CD4-positive, alpha-beta T cell (primary cell): ENCODE measurements around the gene TLR8. TPM values are rescaled to one million over a fixed set of nuclear protein-coding genes. Genes with fewer than 3 reads are reported as not detected.
A peak's percentile ranks its signal among the peaks of the same experiment; 100 is the strongest.

Experiments
- ATAC-seq: fragments of 200-7000 bp; cut with Tn5 transposase; one replicate; pipeline ENCODE4 v1.10.0; 2022; ENCODE audit warnings: mild to moderate bottlenecking; ENCODE audit not compliant: poor library complexity
- CTCF ChIA-PET: fragments of 350-600 bp; sonication (Branson Sonifier 250); formaldehyde crosslinking; loops from one replicate; lab custom pipeline; 2021; ENCODE audit warnings: antibody characterized with exemption, inconsistent platforms; lab: Charles Lee
- POLR2A ChIA-PET: fragments of 350-600 bp; sonication (Branson Sonifier 250); formaldehyde crosslinking; loops from one replicate; lab custom pipeline; 2021; ENCODE audit warnings: antibody characterized with exemption, inconsistent platforms; lab: Charles Lee
- DNase-seq, 14 experiments: peaks; one replicate each; pipeline ENCODE4 v3.0.0-alpha.2; 2013 to 2020; ENCODE audit warnings: mixed read lengths in 2 of 14
- H3K27ac ChIP-seq, 2 donors: one replicate each; pipeline versions ENCODE4 v1.5.1 to v1.7.0; 2013; ENCODE audit warnings: low read length in 2 of 2, low read depth in 1 of 2, mild to moderate bottlenecking in 1 of 2
- H3K27me3 ChIP-seq, 2 experiments: 1 replicate in 1 of 2; 2 replicates in 1 of 2; pipeline versions ENCODE4 v1.6.1 to v1.7.0; 2013; ENCODE audit warnings: low read length in 2 of 2, control low read depth in 1 of 2, mild to moderate bottlenecking in 1 of 2, moderate library complexity in 1 of 2; ENCODE audit not compliant: insufficient read depth in 2 of 2, control insufficient read depth in 1 of 2
- H3K36me3 ChIP-seq: one replicate; pipeline ENCODE4 v1.6.1; 2013; ENCODE audit warnings: low read length, control low read depth; ENCODE audit not compliant: insufficient read depth
- H3K4me1 ChIP-seq: one replicate; pipeline ENCODE4 v1.6.1; 2013; ENCODE audit warnings: low read length, control low read depth; ENCODE audit not compliant: insufficient read depth
- H3K4me3 ChIP-seq: one replicate; pipeline ENCODE4 v1.5.1; 2013; ENCODE audit warnings: mild to moderate bottlenecking, low read length, moderate library complexity
- H3K9me3 ChIP-seq, 2 experiments: 1 replicate in 1 of 2; 2 replicates in 1 of 2; pipeline versions ENCODE4 v1.6.1 to v1.7.0; 2013; ENCODE audit warnings: low read length in 2 of 2, mild to moderate bottlenecking in 2 of 2, control low read depth in 1 of 2, moderate library complexity in 1 of 2; ENCODE audit not compliant: control insufficient read depth in 1 of 2, insufficient read depth in 1 of 2
- H3K27ac Mint-ChIP-seq: one replicate; pipeline ENCODE4 v1.8.0; 2020; ENCODE audit warnings: mixed read lengths
- H3K27me3 Mint-ChIP-seq: one replicate; pipeline ENCODE4 v1.8.0; 2021; ENCODE audit warnings: mixed read lengths
- H3K36me3 Mint-ChIP-seq: one replicate; pipeline ENCODE4 v1.8.0; 2021; ENCODE audit warnings: low read depth, mixed read lengths
- H3K4me1 Mint-ChIP-seq: one replicate; pipeline ENCODE4 v1.8.0; 2021; ENCODE audit warnings: low read depth, mixed read lengths
- H3K4me3 Mint-ChIP-seq: one replicate; pipeline ENCODE4 v1.8.0; 2020; ENCODE audit warnings: mild to moderate bottlenecking, mixed read lengths
- H3K9me3 Mint-ChIP-seq: one replicate; pipeline ENCODE4 v1.8.0; 2020; ENCODE audit warnings: mixed read lengths
- CTCF ChIP-seq: fragments of 200-600 bp; IDR thresholded peaks from one replicate; pipeline ENCODE4 v1.8.0; 2022; ENCODE audit warnings: antibody characterized with exemption, mild to moderate bottlenecking
- intact Hi-C, 2 experiments: fragments of 100-400 bp; cut with DNase I in 1 of 2; cut with micrococcal nuclease in 1 of 2; formaldehyde crosslinking; loops; one replicate each; pipeline versions ENCODE4 v1.15.1 to v1.9.0; 2023 to 2025; cut with DNase I, micrococcal nuclease
- total RNA-seq, 174 experiments: library from RNA in 2 of 174; stranded (reverse) in 2 of 174; gene quantifications; one replicate each; pipeline ENCODE4 v1.2.3 and lab custom pipeline; 2021 to 2026

The TLR8 gene
- total RNA-seq, 2 experiments from 2014 or later = 0.08 TPM

- peak overlapping the region; percentile 47 for H3K4me3 ChIP-seq
- H3K9me3 ChIP-seq = no peaks in the 10 kb centered on the region
- no peaks in the 10 kb centered on the region for H3K27me3 Mint-ChIP-seq
- DNase-seq (peak in 11 of 14 experiments; percentile 38 to 88 (median 56)), ATAC-seq (peak; percentile 79)
- no peaks in the 10 kb centered on the region for H3K9me3 Mint-ChIP-seq
- intact Hi-C loops = loop anchor here in 1 of 2 experiments (10.0 kb wide), 1 partner anchor 48 kb away; no protein-coding TSS in a partner anchor
- H3K4me1 ChIP-seq = peaks cover 84% of the 10 kb centered on the region
- CTCF ChIA-PET = interaction anchor here (0.8 to 6.9 kb wide), 4 partner anchors 10 to 136 kb away, joined by 3 to 35 read pairs (median 10); no protein-coding TSS in a partner anchor
- peaks cover 88% of the 10 kb centered on the region for H3K4me1 Mint-ChIP-seq
- POLR2A ChIA-PET = interaction anchor here (0.5 to 17.7 kb wide), 12 partner anchors 10 to 531 kb away, joined by 3 to 1050 read pairs (median 8); partner anchors contain the start of gene TMSB4X
- H3K27ac Mint-ChIP-seq = peak overlapping the region; percentile 95
- no peaks in the 10 kb centered on the region for H3K36me3 ChIP-seq
- no peaks in the 10 kb centered on the region for H3K36me3 Mint-ChIP-seq
- no peaks in the 10 kb centered on the region for H3K27me3 ChIP-seq
- TF ChIP-seq CTCF = no peak
- H3K27ac ChIP-seq = peak overlapping the region; percentile 87 to 89
- peak overlapping the region; percentile 89 for H3K4me3 Mint-ChIP-seq
Observed at GRCh38 chrX:12956704-12957534, 50.5 kb downstream of the TLR8 start.

GRCh38 chrX:12958059-12958458 is 51.6 kb downstream of the TLR8 start:
- no peak for TF ChIP-seq CTCF
- peaks cover 84% of the 10 kb centered on the region for H3K4me1 Mint-ChIP-seq
- no peaks in the 10 kb centered on the region for H3K9me3 Mint-ChIP-seq
- Histone ChIP-seq H3K4me3 (peak overlapping the region; percentile 47), H3K36me3 (no peaks in the 10 kb centered on the region), H3K9me3 (no peaks in the 10 kb centered on the region), H3K27me3 (no peaks in the 10 kb centered on the region), H3K4me1 (peaks cover 78% of the 10 kb centered on the region), H3K27ac (peak overlapping the region; percentile 55 to 89)
- peak overlapping the region; percentile 68 for H3K4me3 Mint-ChIP-seq
- POLR2A ChIA-PET = interaction anchor here (1.2 to 17.7 kb wide), 11 partner anchors 11 to 776 kb away, joined by 4 to 1050 read pairs (median 8); partner anchors contain the start of genes OFD1, TMSB4X and TRAPPC2
- H3K27me3 Mint-ChIP-seq = no peaks in the 10 kb centered on the region
- H3K27ac Mint-ChIP-seq = peak overlapping the region; percentile 95
- intact Hi-C loops = loop anchor here in 1 of 2 experiments (10.0 kb wide), 1 partner anchor 47 kb away; no protein-coding TSS in a partner anchor
- CTCF ChIA-PET = interaction anchor here (0.7 to 6.9 kb wide), 6 partner anchors 8 to 134 kb away, joined by 3 to 35 read pairs (median 3); no protein-coding TSS in a partner anchor
- ATAC-seq (no peak), DNase-seq (peak in 2 of 14 experiments; percentile 14 to 22)
- H3K36me3 Mint-ChIP-seq = no peaks in the 10 kb centered on the region

- Histone ChIP-seq H3K4me1 (peaks cover 74% of the 10 kb centered on the region), H3K36me3 (no peaks in the 10 kb centered on the region), H3K4me3 (no peak overlapping the region), H3K9me3 (no peaks in the 10 kb centered on the region), H3K27ac (peak overlapping the region; percentile 55 to 89), H3K27me3 (no peaks in the 10 kb centered on the region)
- Mint-ChIP-seq H3K36me3 (no peaks in the 10 kb centered on the region), H3K9me3 (no peaks in the 10 kb centered on the region), H3K27me3 (no peaks in the 10 kb centered on the region), H3K4me1 (peaks cover 80% of the 10 kb centered on the region), H3K27ac (peak overlapping the region; percentile 95), H3K4me3 (no peak overlapping the region)
- no peak for ATAC-seq
- CTCF ChIA-PET = interaction anchor here (1.3 to 6.9 kb wide), 5 partner anchors 8 to 134 kb away, joined by 3 to 35 read pairs (median 3); no protein-coding TSS in a partner anchor
- no peak for TF ChIP-seq CTCF
- POLR2A ChIA-PET = interaction anchor here (1.2 to 17.7 kb wide), 5 partner anchors 14 to 776 kb away, joined by 4 to 1050 read pairs (median 55); partner anchors contain the start of genes OFD1, TMSB4X and TRAPPC2
- peak in 3 of 14 experiments; percentile 19 to 52 (median 32) for DNase-seq
- intact Hi-C loops = loop anchor here in 1 of 2 experiments (10.0 kb wide), 1 partner anchor 46 kb away; no protein-coding TSS in a partner anchor
Observed at GRCh38 chrX:12958461-12958860, 52.0 kb downstream of the TLR8 start.
